Measurements from ENCODE around the gene SWAP70. TPM values are rescaled to one million over a fixed set of nuclear protein-coding genes. Genes with fewer than 3 reads are reported as not detected.

Gene SWAP70
- total RNA-seq, 2 donors from 2014 or later = 18.8 to 22.1 TPM

DNA sequence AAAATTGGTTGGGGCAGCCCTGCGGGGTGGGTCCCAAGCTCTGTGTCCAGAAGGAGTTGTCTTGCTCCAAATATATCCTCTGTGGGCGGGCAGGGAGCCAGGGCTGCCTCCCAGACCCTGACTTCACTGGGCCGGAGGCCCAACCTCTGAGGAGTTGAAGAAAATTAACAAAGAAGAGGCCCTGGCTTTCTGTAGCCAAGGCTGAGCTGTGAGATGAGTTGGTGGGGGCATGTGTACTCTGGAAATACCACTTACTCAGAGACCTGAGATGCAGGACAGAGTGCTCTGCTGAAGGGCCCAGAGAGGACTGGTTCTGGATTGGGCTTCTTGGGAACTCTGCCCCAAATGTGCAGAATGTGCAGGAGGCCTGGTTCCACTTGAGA, 96.3 kb downstream of the SWAP70 start:
- TF ChIP-seq POLR2A (IDR thresholded peaks at IDR 0.05) = no peak
- TF ChIP-seq, protein P1, sequence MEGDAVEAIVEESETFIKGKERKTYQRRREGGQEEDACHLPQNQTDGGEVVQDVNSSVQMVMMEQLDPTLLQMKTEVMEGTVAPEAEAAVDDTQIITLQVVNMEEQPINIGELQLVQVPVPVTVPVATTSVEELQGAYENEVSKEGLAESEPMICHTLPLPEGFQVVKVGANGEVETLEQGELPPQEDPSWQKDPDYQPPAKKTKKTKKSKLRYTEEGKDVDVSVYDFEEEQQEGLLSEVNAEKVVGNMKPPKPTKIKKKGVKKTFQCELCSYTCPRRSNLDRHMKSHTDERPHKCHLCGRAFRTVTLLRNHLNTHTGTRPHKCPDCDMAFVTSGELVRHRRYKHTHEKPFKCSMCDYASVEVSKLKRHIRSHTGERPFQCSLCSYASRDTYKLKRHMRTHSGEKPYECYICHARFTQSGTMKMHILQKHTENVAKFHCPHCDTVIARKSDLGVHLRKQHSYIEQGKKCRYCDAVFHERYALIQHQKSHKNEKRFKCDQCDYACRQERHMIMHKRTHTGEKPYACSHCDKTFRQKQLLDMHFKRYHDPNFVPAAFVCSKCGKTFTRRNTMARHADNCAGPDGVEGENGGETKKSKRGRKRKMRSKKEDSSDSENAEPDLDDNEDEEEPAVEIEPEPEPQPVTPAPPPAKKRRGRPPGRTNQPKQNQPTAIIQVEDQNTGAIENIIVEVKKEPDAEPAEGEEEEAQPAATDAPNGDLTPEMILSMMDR (IDR thresholded peaks at IDR 0.05) = no peak
- peak; percentile 48 to 71 (median 66) for DNase-seq
- H3K27me3 ChIP-seq = no peaks in the 10 kb centered on the region
- no peak overlapping the region for H3K4me3 ChIP-seq
- peak overlapping the region; percentile 75 to 90 (median 81) for H3K27ac ChIP-seq
- intact Hi-C loops (cut with DNase I) = loop anchor here (10.0 kb wide), 1 partner anchor 555 kb away; no protein-coding TSS in a partner anchor
- no peaks in the 10 kb centered on the region for H3K9me3 ChIP-seq
- peaks cover 25% of the 10 kb centered on the region for H3K4me1 ChIP-seq
- no peak for ATAC-seq
- no peaks in the 10 kb centered on the region for H3K36me3 ChIP-seq (replicated peaks in 1 of 2; ENCODE audit: insufficient read depth in 1 of 2, low read depth in 2 of 2)
- 57 to 66% methylated on average over 3 of the region's 3 CpGs for WGBS, 2 donors

DNA sequence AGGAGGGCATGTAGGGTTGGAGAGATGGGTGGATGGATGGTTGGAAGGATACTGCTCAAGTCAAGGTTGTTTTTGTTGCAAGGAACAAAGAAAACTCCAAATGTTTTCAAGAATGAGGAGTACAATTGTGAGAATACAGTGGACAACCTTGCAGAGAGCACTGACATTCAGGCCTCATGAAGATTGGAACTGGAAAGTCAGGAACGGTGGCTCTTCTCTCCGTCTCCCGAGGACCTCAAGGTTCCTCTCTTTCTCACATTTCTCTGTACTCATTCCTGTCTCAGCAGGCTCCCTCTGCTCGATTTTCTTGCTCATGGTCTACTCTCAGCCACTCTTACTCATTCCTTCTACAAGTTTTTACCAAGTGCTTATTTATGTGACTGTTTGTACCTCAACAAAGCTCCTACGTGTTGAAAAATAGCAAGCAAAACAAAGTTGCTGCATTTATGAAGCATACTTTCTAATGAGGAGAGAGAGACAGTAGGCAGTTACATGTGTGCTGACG, 97.6 kb downstream of the SWAP70 start:
- TF ChIP-seq POLR2A (IDR thresholded peaks at IDR 0.05) = no peak
- TF ChIP-seq, protein P1 (IDR thresholded peaks at IDR 0.05) = no peak
- no peaks in the 10 kb centered on the region for H3K36me3 ChIP-seq (replicated peaks in 1 of 2; ENCODE audit: insufficient read depth in 1 of 2, low read depth in 2 of 2)
- no peak overlapping the region for H3K4me3 ChIP-seq
- ATAC-seq (no peak), DNase-seq (no peak)
- 75 to 80% methylated on average over 6 of the region's 6 CpGs for WGBS, 2 donors
- intact Hi-C loops (cut with DNase I) = loop anchor here (10.0 kb wide), 1 partner anchor 553 kb away; no protein-coding TSS in a partner anchor
- H3K4me1 ChIP-seq = peaks cover 31% of the 10 kb centered on the region
- no peaks in the 10 kb centered on the region for H3K27me3 ChIP-seq
- no peak overlapping the region for H3K27ac ChIP-seq
- H3K9me3 ChIP-seq = no peaks in the 10 kb centered on the region

DNA sequence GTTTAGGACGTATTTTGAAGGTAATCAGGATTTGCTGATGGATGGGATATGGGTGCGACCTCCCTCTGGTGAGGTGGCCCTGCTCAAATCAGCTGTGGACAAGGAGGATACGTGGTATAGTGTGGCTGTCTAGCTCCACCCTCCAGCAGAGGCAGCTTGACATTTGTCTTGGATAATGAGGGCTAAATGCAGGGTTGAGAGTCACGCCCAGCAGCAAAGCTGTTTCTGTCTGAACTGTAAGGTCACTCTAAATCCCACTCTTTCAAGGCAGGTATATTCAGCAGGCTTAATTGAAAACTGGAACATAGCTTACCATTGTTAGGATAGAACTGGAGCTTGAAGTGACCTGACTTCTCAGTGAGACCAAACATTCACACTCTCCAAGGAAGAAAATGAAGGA, 98.7 kb downstream of the SWAP70 start:
- no peak for ATAC-seq
- 74 to 88% methylated on average over 4 of the region's 4 CpGs for WGBS, 2 donors
- H3K4me3 ChIP-seq = no peak overlapping the region
- no peak for TF ChIP-seq POLR2A (IDR thresholded peaks at IDR 0.05)
- TF ChIP-seq, protein P1 (IDR thresholded peaks at IDR 0.05) = no peak
- peaks cover 29% of the 10 kb centered on the region for H3K4me1 ChIP-seq
- DNase-seq = no peak
- H3K27ac ChIP-seq = no peak overlapping the region
- no peaks in the 10 kb centered on the region for H3K27me3 ChIP-seq
- no peaks in the 10 kb centered on the region for H3K36me3 ChIP-seq (replicated peaks in 1 of 2; ENCODE audit: insufficient read depth in 1 of 2, low read depth in 2 of 2)
- H3K9me3 ChIP-seq = no peaks in the 10 kb centered on the region
- intact Hi-C loops (cut with DNase I) = loop anchor here (10.0 kb wide), 1 partner anchor 552 kb away; no protein-coding TSS in a partner anchor

DNA sequence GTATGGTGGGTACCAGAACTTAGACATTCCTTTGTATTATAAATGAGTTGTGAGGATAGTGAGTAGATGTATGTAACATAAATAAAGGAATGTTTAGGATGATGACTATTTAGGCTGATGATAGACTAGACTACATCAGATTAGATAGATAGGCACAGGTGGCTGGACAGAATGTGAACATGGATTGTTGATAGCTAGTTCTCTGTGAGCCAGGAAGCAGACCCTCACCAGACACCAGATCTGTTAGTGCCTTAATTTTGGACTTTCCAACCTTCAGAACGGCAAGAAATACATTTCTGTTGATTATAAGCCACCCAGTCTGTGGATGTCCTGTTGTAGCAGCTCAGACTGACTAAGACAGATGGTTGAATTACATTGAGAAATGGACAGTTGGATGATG, 99.4 kb downstream of the SWAP70 start:
- Histone ChIP-seq H3K4me1 (peaks cover 25% of the 10 kb centered on the region), H3K9me3 (no peaks in the 10 kb centered on the region), H3K27ac (no peak overlapping the region), H3K4me3 (no peak overlapping the region), H3K36me3 (replicated peaks in 1 of 2; ENCODE audit: insufficient read depth in 1 of 2, low read depth in 2 of 2) (no peaks in the 10 kb centered on the region), H3K27me3 (no peaks in the 10 kb centered on the region)
- 65 to 84% methylated on average over 1 of the region's 1 CpG for WGBS, 2 donors
- no peak for DNase-seq
- intact Hi-C loops (cut with DNase I) = loop anchor here (10.0 kb wide), 1 partner anchor 552 kb away; no protein-coding TSS in a partner anchor
- no peak for TF ChIP-seq POLR2A (IDR thresholded peaks at IDR 0.05)
- TF ChIP-seq, protein P1 (IDR thresholded peaks at IDR 0.05) = no peak
- no peak for ATAC-seq
